MM.1S (cell line): ENCODE measurements around the gene TBC1D5.

Experiments used
- DNase-seq: peaks from one replicate; pipeline ENCODE4 v3.0.0-alpha.2; 2015
- H2AFZ ChIP-seq: fragments of 300-600 bp; sonication (generic); 2 replicates; pipeline ENCODE4 v1.6.0; 2016; ENCODE audit warnings: antibody characterized with exemption, low read length
- H3F3A ChIP-seq: fragments of 300-600 bp; sonication (generic); 2 replicates; pipeline ENCODE4 v1.6.1; 2016; ENCODE audit warnings: mild to moderate bottlenecking, antibody characterized with exemption, low read length, moderate library complexity, mixed read lengths; ENCODE audit not compliant: insufficient read depth
- H3K27ac ChIP-seq: fragments of 300-600 bp; sonication (generic); 2 replicates; pipeline ENCODE4 v1.5.1; 2016; ENCODE audit warnings: mild to moderate bottlenecking, low read length
- H3K27me3 ChIP-seq: fragments of 300-600 bp; sonication (generic); replicated peaks from 2 replicates; pipeline ENCODE4 v1.6.0; 2016; ENCODE audit warnings: low read length; ENCODE audit not compliant: insufficient read depth
- H3K36me3 ChIP-seq: fragments of 300-600 bp; sonication (generic); replicated peaks from 2 replicates; pipeline ENCODE4 v1.6.1; 2016; ENCODE audit warnings: mild to moderate bottlenecking, low read length, mixed read lengths; ENCODE audit not compliant: insufficient read depth
- H3K4me1 ChIP-seq: fragments of 300-600 bp; sonication (generic); 2 replicates; pipeline ENCODE4 v1.6.1; 2016; ENCODE audit warnings: low read length, mixed read lengths
- H3K4me2 ChIP-seq: fragments of 300-600 bp; sonication (generic); 2 replicates; pipeline ENCODE4 v1.6.0; 2016; ENCODE audit warnings: low read depth, low read length
- H3K4me3 ChIP-seq: fragments of 300-600 bp; sonication (generic); 2 replicates; pipeline ENCODE4 v1.5.1; 2016; ENCODE audit warnings: low read length, mixed read lengths
- H3K79me2 ChIP-seq: fragments of 300-600 bp; sonication (generic); 2 replicates; pipeline ENCODE4 v1.6.1; 2016; ENCODE audit warnings: mixed run types, low read length, mixed read lengths
- H3K9ac ChIP-seq: fragments of 300-600 bp; sonication (generic); 2 replicates; pipeline ENCODE4 v1.6.1; 2016; ENCODE audit warnings: low read length, mixed read lengths
- H3K9me2 ChIP-seq: fragments of 300-600 bp; sonication (generic); replicated peaks from 2 replicates; pipeline ENCODE4 v1.6.1; 2016; ENCODE audit warnings: mild to moderate bottlenecking, low read length, mixed read lengths; ENCODE audit not compliant: insufficient read depth
- H3K9me3 ChIP-seq: fragments of 300-600 bp; sonication (generic); replicated peaks from 2 replicates; pipeline ENCODE4 v1.6.1; 2016; ENCODE audit warnings: mild to moderate bottlenecking, low read length, mixed read lengths; ENCODE audit not compliant: insufficient read depth
- H4K20me1 ChIP-seq: fragments of 300-600 bp; sonication (generic); 2 replicates; pipeline ENCODE4 v1.6.1; 2016; ENCODE audit warnings: mild to moderate bottlenecking, low read length, moderate library complexity, mixed read lengths; ENCODE audit not compliant: insufficient read depth
- CTCF ChIP-seq: fragments of 300-600 bp; sonication (generic); IDR thresholded peaks from 2 replicates; pipeline ENCODE4 v1.5.1; 2016; ENCODE audit warnings: antibody characterized with exemption, low read length, mixed read lengths
- EZH2 ChIP-seq: fragments of 300-600 bp; sonication (generic); optimal IDR thresholded peaks from 2 replicates; pipeline ENCODE3; 2017; ENCODE audit warnings: low read depth, mild to moderate bottlenecking, antibody characterized with exemption, low read length, mixed read lengths
- EZH2phosphoT487 ChIP-seq: fragments of 300-600 bp; sonication (generic); IDR thresholded peaks from 2 replicates; pipeline ENCODE4 v1.6.1; 2018; ENCODE audit warnings: antibody characterized with exemption, low read length

Gene TBC1D5

GRCh38 chr3:17175187-17175807, 567.1 kb downstream of the TBC1D5 start:
- Histone ChIP-seq H3K9me3 (no peaks in the 10 kb centered on the region), H2AFZ (no peak overlapping the region), H3F3A (no peaks in the 10 kb centered on the region), H3K79me2 (no peaks in the 10 kb centered on the region), H3K4me1 (no peaks in the 10 kb centered on the region), H3K9ac (no peak overlapping the region), H3K27ac (no peak overlapping the region), H3K9me2 (no peaks in the 10 kb centered on the region), H3K4me3 (no peak overlapping the region), H3K4me2 (no peak overlapping the region), H3K36me3 (no peaks in the 10 kb centered on the region), H4K20me1 (no peaks in the 10 kb centered on the region), H3K27me3 (no peaks in the 10 kb centered on the region; the same call in 1 of the 2 replicates)
- DNase-seq = no peak
- no peak for TF ChIP-seq EZH2phosphoT487
- no peak for TF ChIP-seq EZH2
- no peak for TF ChIP-seq CTCF

DNA sequence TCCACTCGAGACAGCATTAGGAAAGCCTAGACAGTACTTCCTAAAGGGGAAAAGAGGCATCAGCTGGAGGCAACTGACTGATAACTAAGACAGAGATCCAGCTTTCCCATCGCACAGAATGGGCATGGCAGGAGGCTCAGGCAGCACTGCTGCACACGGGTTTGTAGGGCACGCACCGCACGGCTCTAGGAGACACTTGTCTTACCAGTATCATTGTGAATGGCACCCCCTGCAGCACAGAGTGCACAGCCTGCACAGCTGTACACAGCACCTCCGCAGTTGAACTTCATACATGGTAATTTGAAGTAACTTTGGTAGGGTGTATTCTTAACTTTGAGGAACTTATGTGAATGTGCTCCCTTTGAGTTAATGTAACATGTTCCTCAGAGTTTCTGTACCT, 576.1 kb downstream of the TBC1D5 start:
- no peaks in the 10 kb centered on the region for H4K20me1 ChIP-seq
- no peaks in the 10 kb centered on the region for H3K9me3 ChIP-seq
- H3K9ac ChIP-seq = no peak overlapping the region
- no peak overlapping the region for H3K4me3 ChIP-seq
- no peak overlapping the region for H3K4me2 ChIP-seq
- H3K36me3 ChIP-seq = no peaks in the 10 kb centered on the region
- no peak for DNase-seq
- TF ChIP-seq CTCF (no peak), EZH2phosphoT487 (no peak)
- no peaks in the 10 kb centered on the region for H3K79me2 ChIP-seq
- H3F3A ChIP-seq = no peaks in the 10 kb centered on the region
- no peaks in the 10 kb centered on the region for H3K4me1 ChIP-seq
- no peaks in the 10 kb centered on the region for H3K9me2 ChIP-seq
- H2AFZ ChIP-seq = no peak overlapping the region
- H3K27ac ChIP-seq = no peak overlapping the region
- H3K27me3 ChIP-seq = no peaks in the 10 kb centered on the region

- DNase-seq = no peak
- Histone ChIP-seq H3K4me1 (no peaks in the 10 kb centered on the region), H3K9ac (no peak overlapping the region), H4K20me1 (no peaks in the 10 kb centered on the region), H2AFZ (no peak overlapping the region), H3K27me3 (no peaks in the 10 kb centered on the region), H3F3A (no peaks in the 10 kb centered on the region), H3K4me3 (no peak overlapping the region), H3K27ac (no peak overlapping the region), H3K9me2 (no peaks in the 10 kb centered on the region), H3K9me3 (no peaks in the 10 kb centered on the region), H3K4me2 (no peak overlapping the region), H3K79me2 (no peaks in the 10 kb centered on the region), H3K36me3 (no peaks in the 10 kb centered on the region)
- TF ChIP-seq EZH2phosphoT487 = no peak
- TF ChIP-seq EZH2 = no peak
- TF ChIP-seq CTCF = no peak
Measured at GRCh38 chr3:17162116-17162515, 580.3 kb downstream of the TBC1D5 start.
